HCT116 (cell line): ENCODE measurements around the gene GPX3. TPM values are rescaled to one million over a fixed set of nuclear protein-coding genes. Genes with fewer than 3 reads are reported as not detected.

Source experiments
- ATAC-seq: fragments of 200-7000 bp; cut with Tn5 transposase; 2 replicates; pipeline ENCODE4 v1.9.1; 2020; ENCODE audit warnings: mild to moderate bottlenecking, moderate library complexity
- BruUV-seq: library from RNA; stranded (reverse); fragments of 400-500 nt; replicated peaks from 2 replicates; lab custom pipeline; 2021; lab: Mats Ljungman, UMichigan
- CTCF ChIA-PET: fragments of 300-600 bp; sonication (Branson Sonifier 250); formaldehyde crosslinking; loops from one replicate; lab custom pipeline; 2021; ENCODE audit warnings: antibody characterized with exemption; lab: Charles Lee
- POLR2A ChIA-PET: fragments of 300-600, 350-600 bp; sonication (Branson Sonifier 250); formaldehyde crosslinking; loops from one replicate; lab custom pipeline; 2021; ENCODE audit warnings: antibody characterized with exemption; lab: Charles Lee
- RAD21 ChIA-PET, 2 experiments: fragments of 300-600 bp; sonication (Branson Sonifier 250); formaldehyde crosslinking; loops; one replicate each; lab custom pipeline; 2023; ENCODE audit warnings: low total read pairs in 2 of 2; ENCODE audit not compliant: uncharacterized antibody in 2 of 2, unreplicated experiment in 2 of 2, low non-redundant PET in 1 of 2; lab: Charles Lee
- DNase-seq: peaks from one replicate; pipeline ENCODE4 v3.0.0-alpha.2; 2010; ENCODE audit warnings: low read depth, low spot score
- H2AFZ ChIP-seq: fragments of 200-600 bp; shearing (Covaris generic), sonication (generic); 2 replicates; pipeline ENCODE4 v1.6.1; 2017; ENCODE audit warnings: low read depth, mixed run types, mixed read lengths, antibody characterized with exemption, low read length; ENCODE audit not compliant: poor library complexity, severe bottlenecking
- H3K27ac ChIP-seq: 2 replicates; pipeline ENCODE4 v1.5.1; 2012; ENCODE audit warnings: low read depth, low read length
- H3K27me3 ChIP-seq: fragments of 200-600 bp; sonication (generic); 2 replicates; pipeline ENCODE4 v1.6.1; 2016; ENCODE audit warnings: mixed run types, low read length, mixed read lengths; ENCODE audit not compliant: insufficient read depth
- H3K36me3 ChIP-seq, 2 experiments: fragments of 200-500 bp in 1 of 2; fragments of 200-600 bp in 1 of 2; sonication (Bioruptor generic) in 1 of 2; sonication (generic) in 1 of 2; 2 replicates each; pipeline versions ENCODE4 v1.5.1 to v1.6.1; 2014 to 2016; ENCODE audit warnings: low read length in 2 of 2, inconsistent platforms in 1 of 2, mixed read lengths in 1 of 2, mixed run types in 1 of 2; ENCODE audit not compliant: insufficient read depth in 2 of 2, control insufficient read depth in 1 of 2
- H3K4me1 ChIP-seq, 2 experiments: fragments of 200-600 bp in 1 of 2; sonication (generic) in 1 of 2; 2 replicates each; pipeline versions ENCODE4 v1.5.1 to v1.6.1; 2012 to 2017; ENCODE audit warnings: low read length in 2 of 2, inconsistent platforms in 1 of 2, mild to moderate bottlenecking in 1 of 2, mixed read lengths in 1 of 2, mixed run types in 1 of 2, moderate library complexity in 1 of 2; ENCODE audit not compliant: insufficient read depth in 2 of 2, control insufficient read depth in 1 of 2
- H3K4me2 ChIP-seq: fragments of 200-600 bp; sonication (generic); 2 replicates; pipeline ENCODE4 v1.6.1; 2017; ENCODE audit warnings: mixed run types, low read length, mixed read lengths
- H3K4me3 ChIP-seq, 2 experiments: fragments of 200-600 bp in 1 of 2; sonication (generic) in 1 of 2; replicated peaks in 1 of 2; 2 replicates each; pipeline ENCODE4 v1.5.1; 2011 to 2016; ENCODE audit warnings: low read length in 2 of 2, control low read depth in 1 of 2, low read depth in 1 of 2, mild to moderate bottlenecking in 1 of 2, mixed read lengths in 1 of 2, mixed run types in 1 of 2
- H3K79me2 ChIP-seq: fragments of 200-600 bp; sonication (generic); 2 replicates; pipeline ENCODE4 v1.6.1; 2017; ENCODE audit warnings: mild to moderate bottlenecking, mixed run types, low read length, moderate library complexity, mixed read lengths; ENCODE audit not compliant: insufficient read depth
- H3K9ac ChIP-seq: fragments of 200-600 bp; sonication (generic); 2 replicates; pipeline ENCODE4 v1.6.1; 2016; ENCODE audit warnings: low read length, mixed read lengths
- H3K9me2 ChIP-seq: fragments of 200-600 bp; sonication (generic), shearing (Covaris generic); 2 replicates; pipeline ENCODE4 v1.6.1; 2017; ENCODE audit warnings: mixed run types, mild to moderate bottlenecking, moderate library complexity; ENCODE audit not compliant: insufficient read depth
- H3K9me3 ChIP-seq, 2 experiments: fragments of 200-500 bp in 1 of 2; fragments of 200-600 bp in 1 of 2; sonication (Bioruptor generic) in 1 of 2; sonication (generic) in 1 of 2; 2 replicates each; pipeline ENCODE4 v1.6.1; 2014 to 2017; ENCODE audit warnings: low read length in 2 of 2, mixed read lengths in 2 of 2, inconsistent platforms in 1 of 2, low read depth in 1 of 2, mild to moderate bottlenecking in 1 of 2, mixed run types in 1 of 2, moderate library complexity in 1 of 2; ENCODE audit not compliant: control insufficient read depth in 1 of 2, insufficient read depth in 1 of 2
- H4K20me1 ChIP-seq: fragments of 200-600 bp; sonication (generic), shearing (Covaris generic); 2 replicates; pipeline ENCODE4 v1.6.1; 2017; ENCODE audit warnings: mixed run types, mild to moderate bottlenecking, moderate library complexity; ENCODE audit not compliant: insufficient read depth
- ATF3 ChIP-seq: IDR thresholded peaks from 2 replicates; pipeline ENCODE4 v1.6.1; 2012
- CBX3 ChIP-seq: IDR thresholded peaks from 2 replicates; pipeline ENCODE4 v1.6.1; 2012; ENCODE audit warnings: low read depth
- CTCF ChIP-seq, 3 experiments: fragments of 200-600 bp in 1 of 3; sonication (generic) in 1 of 3; IDR thresholded peaks in 2 of 3; conservative IDR thresholded peaks in 1 of 3; 2 replicates each; pipeline ENCODE4 v1.5.1; 2012 to 2017; ENCODE audit warnings: low read depth in 2 of 3, low read length in 2 of 3, antibody characterized with exemption in 1 of 3, borderline replicate concordance in 1 of 3, control low read depth in 1 of 3, mild to moderate bottlenecking in 1 of 3, mixed read lengths in 1 of 3, mixed run types in 1 of 3, moderate library complexity in 1 of 3; ENCODE audit not compliant: insufficient read depth in 1 of 3
- EGR1 ChIP-seq: IDR thresholded peaks from 2 replicates; pipeline ENCODE4 v1.6.1; 2012; ENCODE audit warnings: low read depth
- ELF1 ChIP-seq: IDR thresholded peaks from 2 replicates; pipeline ENCODE4 v1.6.1; 2012; ENCODE audit warnings: low read depth, borderline replicate concordance
- EZH2phosphoT487 ChIP-seq: fragments of 200-600 bp; IDR thresholded peaks from 2 replicates; pipeline ENCODE4 v1.6.1; 2018; ENCODE audit warnings: antibody characterized with exemption, borderline replicate concordance
- FOSL1 ChIP-seq: IDR thresholded peaks from 2 replicates; pipeline ENCODE4 v1.6.1; 2012; ENCODE audit warnings: low read depth
- MAX ChIP-seq: IDR thresholded peaks from 2 replicates; pipeline ENCODE4 v1.6.1; 2012
- POLR2AphosphoS5 ChIP-seq: IDR thresholded peaks from 2 replicates; pipeline ENCODE4 v1.6.1; 2011; ENCODE audit warnings: mild to moderate bottlenecking, low read depth, low read length, moderate library complexity
- RAD21 ChIP-seq: IDR thresholded peaks from 2 replicates; pipeline ENCODE4 v1.6.1; 2012; ENCODE audit warnings: low read depth, mild to moderate bottlenecking
- REST ChIP-seq: IDR thresholded peaks from 2 replicates; pipeline ENCODE4 v1.6.1; 2012; ENCODE audit warnings: low read depth
- SIN3A ChIP-seq: IDR thresholded peaks from 2 replicates; pipeline ENCODE4 v1.6.1; 2012; ENCODE audit warnings: low read depth
- SP1 ChIP-seq: IDR thresholded peaks from 2 replicates; pipeline ENCODE4 v1.6.1; 2012; ENCODE audit warnings: low read depth
- TCF7L2 ChIP-seq: IDR thresholded peaks from 2 replicates; pipeline ENCODE4 v1.7.0; 2011; ENCODE audit warnings: borderline replicate concordance, inconsistent platforms; ENCODE audit not compliant: insufficient read depth, insufficient read length; ENCODE audit errors: extremely low read depth
- ZBTB33 ChIP-seq: IDR thresholded peaks from 2 replicates; pipeline ENCODE4 v1.6.1; 2011; ENCODE audit warnings: mild to moderate bottlenecking, low read length, moderate library complexity; ENCODE audit not compliant: insufficient replicate concordance; ENCODE audit errors: extremely low read depth
- ZFX ChIP-seq: fragments of 450-650 bp; IDR thresholded peaks from 2 replicates; pipeline ENCODE4 v1.6.1; 2017
- ZNF274 ChIP-seq: fragments of 200-500 bp; sonication (Bioruptor generic); IDR thresholded peaks from 2 replicates; pipeline ENCODE4 v1.6.1; 2014; ENCODE audit warnings: mild to moderate bottlenecking, low read depth, low read length, inconsistent platforms
- intact Hi-C: fragments of 100-400 bp; cut with micrococcal nuclease; formaldehyde crosslinking; loops from 2 replicates; pipeline ENCODE4 v1.10.0; 2022
- total RNA-seq: library from RNA; stranded (reverse); gene quantifications from one replicate; pipeline ENCODE4 v1.2.1, GENCODE V29; 2021; ENCODE audit not compliant: unreplicated experiment

GPX3 gene
- total RNA-seq, 1 experiment from 2014 or later, result 0.96 TPM

- POLR2A ChIA-PET, result no interaction called here
- no peak for ATAC-seq
- no TSS peak for BruUV-seq
- intact Hi-C loops, result no loop called here
- Histone ChIP-seq H3K9ac (no peak overlapping the region), H3K27ac (no peak overlapping the region), H3K4me1 (peaks cover 28 to 68% of the 10 kb centered on the region in 2 experiments), H4K20me1 (no peaks in the 10 kb centered on the region), H3K79me2 (peaks cover 45% of the 10 kb centered on the region)
- RAD21 ChIA-PET, result no interaction called here
- TF ChIP-seq ELF1 (no peak), POLR2AphosphoS5 (no peak), ATF3 (no peak), SIN3A (no peak), ZBTB33 (no peak), FOSL1 (no peak), CBX3 (no peak), RAD21 (no peak), CTCF (IDR thresholded peaks at IDR 0.05 in 2 of 3, conservative IDR thresholded peaks at IDR 0.05 in 1 of 3; ENCODE audit: borderline replicate concordance in 1 of 3, insufficient read depth in 1 of 3, low read depth in 2 of 3, low read length in 2 of 3) (no peak), TCF7L2 (no peak), MAX (no peak), REST (no peak), SP1 (no peak), ZNF274 (no peak), EZH2phosphoT487 (no peak), ZFX (no peak), EGR1 (no peak)
- TF ChIP-seq, all 23 proteins: peak for 0
- Histone ChIP-seq H3K4me3 (no peak overlapping the region), H3K36me3 (no peaks in the 10 kb centered on the region), H3K9me3 (no peaks in the 10 kb centered on the region), H2AFZ (no peak overlapping the region), H3K9me2 (no peaks in the 10 kb centered on the region), H3K4me2 (no peak overlapping the region), H3K27me3 (no peaks in the 10 kb centered on the region)
- CTCF ChIA-PET, result no interaction called here
- DNase-seq, result no peak
Observed at GRCh38 chr5:151077967-151078366, 57.6 kb downstream of the GPX3 start.
